ENCODE data around the gene XRCC5. TPM values are rescaled to one million over a fixed set of nuclear protein-coding genes. Genes with fewer than 3 reads are reported as not detected.

XRCC5 gene
- polyA plus RNA-seq, 1 donor (not counting 4 experiments of a cell fraction or from before 2014, with no cell fraction given) = 521 TPM

GRCh38 chr2:216160786-216161185 is 51.6 kb downstream of the XRCC5 start:
- Histone ChIP-seq H3K79me2 (ENCODE audit: control insufficient read depth, insufficient read depth, low read length) (peaks cover 14% of the 10 kb centered on the region), H3K36me3 (ENCODE audit: control insufficient read depth in 2 of 2, extremely low read depth in 1 of 2, insufficient read depth in 2 of 2, low read length in 2 of 2) (peaks cover 25 to 54% of the 10 kb centered on the region in 2 experiments), H3K9me1 (ENCODE audit: control insufficient read depth, extremely low read depth, insufficient read depth, low read length) (no peaks in the 10 kb centered on the region), H3K27ac (ENCODE audit: control insufficient read depth, insufficient read depth, low read length) (no peak overlapping the region), H3K9ac (ENCODE audit: control insufficient read depth, extremely low read depth, insufficient read depth, low read length) (no peak overlapping the region), H3K4me1 (ENCODE audit: control insufficient read depth, extremely low read depth, insufficient read depth, low read length) (no peaks in the 10 kb centered on the region), H2AFZ (ENCODE audit: control insufficient read depth, low read length) (no peak overlapping the region), H3K4me2 (ENCODE audit: control insufficient read depth, extremely low read depth, insufficient read depth, low read depth, low read length) (no peak overlapping the region), H3K27me3 (ENCODE audit: control insufficient read depth, extremely low read depth, insufficient read depth, low read length) (no peaks in the 10 kb centered on the region), H3K9me3 (ENCODE audit: control insufficient read depth, low read depth, low read length) (no peaks in the 10 kb centered on the region), H4K20me1 (ENCODE audit: control insufficient read depth, extremely low read depth, insufficient read depth, low read length) (no peaks in the 10 kb centered on the region), H3K4me3 (ENCODE audit: control insufficient read depth in 2 of 3, extremely low read depth in 1 of 3, insufficient read depth in 2 of 3, low read depth in 1 of 3, low read length in 3 of 3) (no peak overlapping the region)
- dilution Hi-C loops (cut with MboI; ENCODE audit: extremely low pct_ligation_motif_present, low sequenced_read_pairs) = no loop called here
- DNase-seq (ENCODE audit: low read depth, low spot score) (no peak), FAIRE-seq (no peak)
- TF ChIP-seq EZH2 (IDR thresholded peaks at IDR 0.05; ENCODE audit: low read length) = no peak
- TF ChIP-seq, protein P1, sequence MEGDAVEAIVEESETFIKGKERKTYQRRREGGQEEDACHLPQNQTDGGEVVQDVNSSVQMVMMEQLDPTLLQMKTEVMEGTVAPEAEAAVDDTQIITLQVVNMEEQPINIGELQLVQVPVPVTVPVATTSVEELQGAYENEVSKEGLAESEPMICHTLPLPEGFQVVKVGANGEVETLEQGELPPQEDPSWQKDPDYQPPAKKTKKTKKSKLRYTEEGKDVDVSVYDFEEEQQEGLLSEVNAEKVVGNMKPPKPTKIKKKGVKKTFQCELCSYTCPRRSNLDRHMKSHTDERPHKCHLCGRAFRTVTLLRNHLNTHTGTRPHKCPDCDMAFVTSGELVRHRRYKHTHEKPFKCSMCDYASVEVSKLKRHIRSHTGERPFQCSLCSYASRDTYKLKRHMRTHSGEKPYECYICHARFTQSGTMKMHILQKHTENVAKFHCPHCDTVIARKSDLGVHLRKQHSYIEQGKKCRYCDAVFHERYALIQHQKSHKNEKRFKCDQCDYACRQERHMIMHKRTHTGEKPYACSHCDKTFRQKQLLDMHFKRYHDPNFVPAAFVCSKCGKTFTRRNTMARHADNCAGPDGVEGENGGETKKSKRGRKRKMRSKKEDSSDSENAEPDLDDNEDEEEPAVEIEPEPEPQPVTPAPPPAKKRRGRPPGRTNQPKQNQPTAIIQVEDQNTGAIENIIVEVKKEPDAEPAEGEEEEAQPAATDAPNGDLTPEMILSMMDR (optimal IDR thresholded peaks at IDR 0.05 in 1 of 3, IDR thresholded peaks at IDR 0.05 in 1 of 3, conservative IDR thresholded peaks at IDR 0.05 in 1 of 3; ENCODE audit: extremely low read depth in 1 of 3, insufficient read depth in 2 of 3, low read length in 3 of 3) = no peak

DNA sequence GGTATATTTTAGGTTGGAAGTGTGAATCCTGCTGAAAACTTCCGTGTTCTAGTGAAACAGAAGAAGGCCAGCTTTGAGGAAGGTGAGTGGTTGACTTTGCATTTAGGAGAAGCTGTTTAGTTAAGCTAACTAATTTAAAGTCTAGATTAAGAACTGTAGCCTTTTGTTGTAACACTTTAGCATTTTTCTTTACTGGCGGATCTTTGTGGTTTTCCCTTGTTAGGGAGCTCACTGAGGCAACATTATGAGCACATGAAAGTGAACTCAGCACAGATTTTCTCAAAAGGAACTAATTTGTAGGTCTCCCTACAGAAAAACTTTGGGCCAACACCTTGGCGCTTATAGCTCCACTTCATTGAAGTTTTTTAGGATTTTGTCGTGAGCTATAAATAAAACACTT is 52.8 kb downstream of the XRCC5 start:
- H3K36me3 ChIP-seq (ENCODE audit: control insufficient read depth in 2 of 2, extremely low read depth in 1 of 2, insufficient read depth in 2 of 2, low read length in 2 of 2) = peaks cover 22 to 45% of the 10 kb centered on the region in 2 experiments
- no peak overlapping the region for H3K27ac ChIP-seq (ENCODE audit: control insufficient read depth, insufficient read depth, low read length)
- dilution Hi-C loops (cut with MboI; ENCODE audit: extremely low pct_ligation_motif_present, low sequenced_read_pairs) = no loop called here
- H2AFZ ChIP-seq (ENCODE audit: control insufficient read depth, low read length) = no peak overlapping the region
- no peaks in the 10 kb centered on the region for H3K9me1 ChIP-seq (ENCODE audit: control insufficient read depth, extremely low read depth, insufficient read depth, low read length)
- peaks cover 10% of the 10 kb centered on the region for H3K79me2 ChIP-seq (ENCODE audit: control insufficient read depth, insufficient read depth, low read length)
- no peaks in the 10 kb centered on the region for H3K27me3 ChIP-seq (ENCODE audit: control insufficient read depth, extremely low read depth, insufficient read depth, low read length)
- no peak for DNase-seq (ENCODE audit: low read depth, low spot score)
- H4K20me1 ChIP-seq (ENCODE audit: control insufficient read depth, extremely low read depth, insufficient read depth, low read length) = no peaks in the 10 kb centered on the region
- TF ChIP-seq, protein P1 (optimal IDR thresholded peaks at IDR 0.05 in 1 of 3, IDR thresholded peaks at IDR 0.05 in 1 of 3, conservative IDR thresholded peaks at IDR 0.05 in 1 of 3; ENCODE audit: extremely low read depth in 1 of 3, insufficient read depth in 2 of 3, low read length in 3 of 3) = no peak
- no peak for TF ChIP-seq EZH2 (IDR thresholded peaks at IDR 0.05; ENCODE audit: low read length)
- H3K4me1 ChIP-seq (ENCODE audit: control insufficient read depth, extremely low read depth, insufficient read depth, low read length) = no peaks in the 10 kb centered on the region
- no peak overlapping the region for H3K9ac ChIP-seq (ENCODE audit: control insufficient read depth, extremely low read depth, insufficient read depth, low read length)
- H3K4me3 ChIP-seq (ENCODE audit: control insufficient read depth in 2 of 3, extremely low read depth in 1 of 3, insufficient read depth in 2 of 3, low read depth in 1 of 3, low read length in 3 of 3) = no peak overlapping the region
- no peaks in the 10 kb centered on the region for H3K9me3 ChIP-seq (ENCODE audit: control insufficient read depth, low read depth, low read length)
- no peak for FAIRE-seq
- H3K4me2 ChIP-seq (ENCODE audit: control insufficient read depth, extremely low read depth, insufficient read depth, low read depth, low read length) = no peak overlapping the region
